ENCODE data around the gene OR2F1. TPM values are rescaled to one million over a fixed set of nuclear protein-coding genes. Genes with fewer than 3 reads are reported as not detected.

OR2F1 gene
- total RNA-seq, 1 donor from 2014 or later = not detected

GRCh38 chr7:143929224-143929920 lies 25.3 kb upstream of the OR2F1 start:
- intact Hi-C loops (cut with DNase I) = no loop called here
- no peaks in the 10 kb centered on the region for H3K36me3 ChIP-seq
- no peaks in the 10 kb centered on the region for H3K4me1 ChIP-seq
- no peaks in the 10 kb centered on the region for H3K27me3 ChIP-seq
- no peak for TF ChIP-seq POLR2AphosphoS5 (IDR thresholded peaks at IDR 0.05; ENCODE audit: insufficient read depth in 1 of 2, low read depth in 1 of 2)
- no peak for TF ChIP-seq CTCF (IDR thresholded peaks at IDR 0.05)
- no peak for TF ChIP-seq POLR2A (IDR thresholded peaks at IDR 0.05)
- H3K27ac ChIP-seq = no peak overlapping the region
- DNase-seq (ENCODE audit: extremely low spot score in 2 of 2) = no peak
- no peaks in the 10 kb centered on the region for H3K9me3 ChIP-seq
- H3K4me3 ChIP-seq = no peak overlapping the region

- no peak overlapping the region for H3K27ac ChIP-seq
- no peak for DNase-seq (ENCODE audit: extremely low spot score in 2 of 2)
- H3K4me1 ChIP-seq = no peaks in the 10 kb centered on the region
- intact Hi-C loops (cut with DNase I) = no loop called here
- no peaks in the 10 kb centered on the region for H3K36me3 ChIP-seq
- H3K4me3 ChIP-seq = no peak overlapping the region
- no peaks in the 10 kb centered on the region for H3K27me3 ChIP-seq
- no peak for TF ChIP-seq CTCF (IDR thresholded peaks at IDR 0.05)
- TF ChIP-seq POLR2AphosphoS5 (IDR thresholded peaks at IDR 0.05; ENCODE audit: insufficient read depth in 1 of 2, low read depth in 1 of 2) = no peak
- TF ChIP-seq POLR2A (IDR thresholded peaks at IDR 0.05) = no peak
- no peaks in the 10 kb centered on the region for H3K9me3 ChIP-seq
Observed at GRCh38 chr7:143931739-143932138, 22.9 kb upstream of the OR2F1 start.

- no peak for DNase-seq (ENCODE audit: extremely low spot score in 2 of 2)
- no peak within 1 kb of the TSS for H3K27ac ChIP-seq
- intact Hi-C loops (cut with DNase I) = no loop called here
- H3K4me1 ChIP-seq = no peaks in the 10 kb centered on the region
- no peaks in the 10 kb centered on the region for H3K36me3 ChIP-seq
- no peaks in the 10 kb centered on the region for H3K9me3 ChIP-seq
- TF ChIP-seq POLR2AphosphoS5 (IDR thresholded peaks at IDR 0.05; ENCODE audit: insufficient read depth in 1 of 2, low read depth in 1 of 2) = no peak
- no peak for TF ChIP-seq CTCF (IDR thresholded peaks at IDR 0.05)
- no peak for TF ChIP-seq POLR2A (IDR thresholded peaks at IDR 0.05)
- no peak within 1 kb of the TSS for H3K4me3 ChIP-seq
- H3K27me3 ChIP-seq = no peaks in the 10 kb centered on the region
Observed at GRCh38 chr7:143934526-143935325, 19.9 kb upstream of the OR2F1 start, which contains the start of gene OR2F2. TSS of gene OR2F2 (plus strand) at chr7:143935233. CDS start at chr7:143935233, 0 bp downstream.

GRCh38 chr7:143936087-143937009 lies 18.3 kb upstream of the OR2F1 start:
- no peak for DNase-seq (ENCODE audit: extremely low spot score in 2 of 2)
- Histone ChIP-seq H3K4me3 (no peak overlapping the region), H3K27ac (no peak overlapping the region), H3K9me3 (no peaks in the 10 kb centered on the region), H3K36me3 (no peaks in the 10 kb centered on the region), H3K4me1 (no peaks in the 10 kb centered on the region), H3K27me3 (no peaks in the 10 kb centered on the region)
- intact Hi-C loops (cut with DNase I) = no loop called here
- no peak for TF ChIP-seq CTCF (IDR thresholded peaks at IDR 0.05)
- TF ChIP-seq POLR2AphosphoS5 (IDR thresholded peaks at IDR 0.05; ENCODE audit: insufficient read depth in 1 of 2, low read depth in 1 of 2) = no peak
- no peak for TF ChIP-seq POLR2A (IDR thresholded peaks at IDR 0.05)
